ENCODE results near the gene SRGAP1. TPM values are rescaled to one million over a fixed set of nuclear protein-coding genes. Genes with fewer than 3 reads are reported as not detected.
A peak's percentile ranks its signal among the peaks of the same experiment; 100 is the strongest.
"Not testable (repeated sequence)": the region's sequence is repeated elsewhere in the genome, so short reads cannot be mapped to it uniquely, and the experiment has no call there.

Gene SRGAP1
- total RNA-seq, 6 donors from 2014 or later, result 4.7 to 36.7 (median 14.0) TPM

DNA sequence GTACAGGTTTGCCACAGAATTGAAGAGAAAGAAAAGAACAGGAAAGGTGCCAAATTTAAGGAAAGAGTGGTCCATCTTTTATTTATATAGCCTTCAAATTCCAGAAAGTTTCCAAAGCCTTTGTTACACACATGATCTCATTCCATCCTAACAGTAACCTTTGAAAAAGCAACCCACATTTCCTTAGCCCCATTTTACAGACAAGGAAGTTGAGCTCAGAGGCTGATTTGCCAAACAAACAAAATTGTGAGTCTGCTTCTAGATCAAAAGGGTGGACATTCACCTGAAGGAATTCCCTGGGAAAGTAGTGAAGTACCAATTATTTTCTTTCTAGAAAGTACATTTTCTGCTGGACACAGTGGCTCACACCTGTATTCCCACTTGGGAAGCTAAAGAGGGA is 345.6 kb downstream of the SRGAP1 start:
- TF ChIP-seq EP300 (IDR thresholded peaks at IDR 0.05), result no peak
- TF ChIP-seq, protein P1, sequence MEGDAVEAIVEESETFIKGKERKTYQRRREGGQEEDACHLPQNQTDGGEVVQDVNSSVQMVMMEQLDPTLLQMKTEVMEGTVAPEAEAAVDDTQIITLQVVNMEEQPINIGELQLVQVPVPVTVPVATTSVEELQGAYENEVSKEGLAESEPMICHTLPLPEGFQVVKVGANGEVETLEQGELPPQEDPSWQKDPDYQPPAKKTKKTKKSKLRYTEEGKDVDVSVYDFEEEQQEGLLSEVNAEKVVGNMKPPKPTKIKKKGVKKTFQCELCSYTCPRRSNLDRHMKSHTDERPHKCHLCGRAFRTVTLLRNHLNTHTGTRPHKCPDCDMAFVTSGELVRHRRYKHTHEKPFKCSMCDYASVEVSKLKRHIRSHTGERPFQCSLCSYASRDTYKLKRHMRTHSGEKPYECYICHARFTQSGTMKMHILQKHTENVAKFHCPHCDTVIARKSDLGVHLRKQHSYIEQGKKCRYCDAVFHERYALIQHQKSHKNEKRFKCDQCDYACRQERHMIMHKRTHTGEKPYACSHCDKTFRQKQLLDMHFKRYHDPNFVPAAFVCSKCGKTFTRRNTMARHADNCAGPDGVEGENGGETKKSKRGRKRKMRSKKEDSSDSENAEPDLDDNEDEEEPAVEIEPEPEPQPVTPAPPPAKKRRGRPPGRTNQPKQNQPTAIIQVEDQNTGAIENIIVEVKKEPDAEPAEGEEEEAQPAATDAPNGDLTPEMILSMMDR (IDR thresholded peaks at IDR 0.05), result no peak
- no peak for TF ChIP-seq POLR2AphosphoS5 (IDR thresholded peaks at IDR 0.05)
- TF ChIP-seq POLR2A (IDR thresholded peaks at IDR 0.05), result no peak
- no peaks in the 10 kb centered on the region for H3K27me3 ChIP-seq
- no peak overlapping the region for H3K4me3 ChIP-seq
- no peaks in the 10 kb centered on the region for H3K9me3 ChIP-seq
- no peak for ATAC-seq (ENCODE audit: low FRiP score in 2 of 2)
- H3K4me1 ChIP-seq, result peaks cover 0 to 4% (median 0%) of the 10 kb centered on the region in 4 donors
- H3K27ac ChIP-seq, result no peak overlapping the region
- DNase-seq, result no peak
- H3K36me3 ChIP-seq, result peaks cover 0 to 12% (median 2%) of the 10 kb centered on the region in 4 donors

DNA sequence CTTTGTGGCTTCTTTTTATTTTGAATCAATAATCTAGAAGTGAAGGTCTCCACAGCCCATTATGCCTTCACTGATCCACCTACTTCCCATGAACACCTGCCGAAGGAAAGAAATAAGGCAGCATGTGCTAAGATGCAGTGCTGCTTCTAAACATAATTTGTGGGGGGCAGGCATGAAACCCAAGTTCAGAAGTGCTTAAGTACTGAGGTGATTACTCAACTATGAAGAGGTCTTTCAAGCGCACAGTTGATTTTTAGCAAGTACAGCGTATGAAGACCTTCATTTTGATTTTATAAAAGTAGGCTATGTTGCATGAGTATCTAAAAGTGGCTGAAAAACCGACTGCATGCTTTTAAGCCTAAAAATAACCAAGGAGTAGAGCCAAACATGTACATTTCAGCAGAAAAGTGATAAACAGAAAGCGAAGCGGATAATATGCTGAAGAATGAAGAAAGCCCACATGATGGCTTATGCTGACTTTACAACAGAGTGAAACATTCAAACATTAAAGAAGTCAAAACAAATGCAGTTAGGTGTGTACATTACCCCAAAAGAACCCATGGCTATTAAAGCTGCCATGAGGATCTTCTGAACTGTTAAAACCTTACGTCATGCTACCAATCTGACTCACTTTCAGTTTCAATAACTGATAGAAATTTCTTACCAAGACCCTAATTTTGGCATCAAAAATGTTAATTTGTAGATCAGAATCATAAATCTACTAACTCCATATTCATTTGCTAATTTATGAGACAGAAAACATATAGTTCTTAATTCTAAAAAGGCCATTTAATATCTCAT is 348.3 kb downstream of the SRGAP1 start:
- no peaks in the 10 kb centered on the region for H3K4me1 ChIP-seq
- TF ChIP-seq EP300 (IDR thresholded peaks at IDR 0.05) (no peak), POLR2AphosphoS5 (IDR thresholded peaks at IDR 0.05) (no peak), POLR2A (IDR thresholded peaks at IDR 0.05) (no peak)
- TF ChIP-seq, protein P1 (IDR thresholded peaks at IDR 0.05), result no peak
- H3K36me3 ChIP-seq, result peaks cover 0 to 12% (median 2%) of the 10 kb centered on the region in 4 donors
- ATAC-seq (ENCODE audit: low FRiP score in 2 of 2) (no peak), DNase-seq (no peak)
- no peaks in the 10 kb centered on the region for H3K27me3 ChIP-seq
- WGBS, 2 donors, result 86 to 87% methylated on average over 7 of the region's 7 CpGs
- H3K4me3 ChIP-seq, result no peak overlapping the region
- H3K27ac ChIP-seq, result no peak overlapping the region
- H3K9me3 ChIP-seq, result no peaks in the 10 kb centered on the region

DNA sequence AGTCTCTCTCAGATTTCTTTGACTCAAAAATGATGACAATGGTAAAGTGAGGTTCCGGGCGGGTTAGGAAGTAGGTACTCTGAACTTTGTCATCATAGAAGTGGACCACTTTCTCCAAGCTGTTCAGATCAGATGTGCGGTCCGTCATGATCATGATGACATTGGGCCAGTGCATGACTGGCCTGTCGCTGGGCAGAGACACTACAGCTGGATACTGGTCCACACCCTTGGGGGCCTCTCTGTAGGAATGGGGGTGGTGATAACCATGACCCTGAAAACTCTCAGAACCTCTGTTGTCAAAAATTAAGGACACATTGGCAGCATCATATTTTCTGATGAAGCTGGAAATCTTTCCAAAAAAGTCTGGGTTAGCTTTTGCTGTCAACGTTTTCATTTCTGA is 349.4 kb downstream of the SRGAP1 start:
- no peak for DNase-seq
- no peak overlapping the region for H3K4me3 ChIP-seq
- H3K27me3 ChIP-seq, result no peaks in the 10 kb centered on the region
- H3K27ac ChIP-seq, result no peak overlapping the region
- no peaks in the 10 kb centered on the region for H3K9me3 ChIP-seq
- peaks cover 0 to 12% (median 2%) of the 10 kb centered on the region in 4 donors for H3K36me3 ChIP-seq
- no peaks in the 10 kb centered on the region for H3K4me1 ChIP-seq
- TF ChIP-seq, protein P1 (IDR thresholded peaks at IDR 0.05), result no peak
- TF ChIP-seq POLR2A (IDR thresholded peaks at IDR 0.05), result no peak
- TF ChIP-seq POLR2AphosphoS5 (IDR thresholded peaks at IDR 0.05), result no peak
- no peak for TF ChIP-seq EP300 (IDR thresholded peaks at IDR 0.05)
- 95 to 97% methylated on average over 6 of the region's 6 CpGs for WGBS, 2 donors
- no peak for ATAC-seq (ENCODE audit: low FRiP score in 2 of 2)

DNA sequence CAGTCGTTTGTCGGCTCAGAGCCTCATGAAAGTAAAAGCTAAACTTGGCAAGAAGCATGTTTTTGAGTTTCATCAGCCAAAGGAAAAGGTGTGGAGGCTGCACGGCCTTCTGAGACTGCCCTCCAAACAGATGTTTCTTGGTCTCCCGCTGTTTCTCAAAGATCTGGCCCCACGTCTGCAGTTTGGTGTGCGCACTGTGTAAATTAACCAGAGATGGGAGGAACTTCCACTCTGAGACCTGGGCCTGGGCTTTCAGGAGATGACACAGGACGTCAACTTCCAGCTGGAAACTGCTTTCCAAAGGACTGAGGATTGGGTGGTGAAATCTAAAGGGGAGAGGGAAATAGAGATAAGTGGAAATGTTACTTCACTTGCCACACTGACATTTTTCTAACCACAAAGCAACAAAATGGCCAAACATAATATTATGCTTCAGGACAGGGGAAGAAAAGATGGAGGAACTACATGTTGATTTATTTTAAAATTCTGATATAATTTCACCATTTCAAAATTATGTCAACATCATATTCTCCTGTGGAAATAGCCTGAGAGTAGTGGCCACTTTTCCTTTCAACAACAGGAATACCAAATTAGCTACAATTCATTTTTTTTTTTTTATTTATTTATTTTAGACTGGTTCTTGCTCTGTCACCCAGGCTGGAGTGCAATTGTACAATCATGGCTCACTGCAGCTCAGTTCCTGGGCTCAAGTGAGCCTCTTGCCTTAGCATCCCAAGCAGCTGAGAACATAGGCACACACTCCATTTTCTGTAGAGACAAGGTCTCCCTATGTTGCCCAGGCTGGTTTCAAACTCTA is 350.0 kb downstream of the SRGAP1 start:
- DNase-seq, result no peak
- WGBS, 2 donors, result 84 to 90% methylated on average over 7 of the region's 7 CpGs
- no peak for ATAC-seq (ENCODE audit: low FRiP score in 2 of 2)
- Histone ChIP-seq H3K36me3 (peaks cover 0 to 12% (median 2%) of the 10 kb centered on the region in 4 donors), H3K27ac (no peak overlapping the region), H3K4me1 (no peaks in the 10 kb centered on the region), H3K9me3 (no peaks in the 10 kb centered on the region), H3K4me3 (no peak overlapping the region), H3K27me3 (no peaks in the 10 kb centered on the region)
- TF ChIP-seq EP300 (IDR thresholded peaks at IDR 0.05) (no peak), POLR2A (IDR thresholded peaks at IDR 0.05) (no peak), POLR2AphosphoS5 (IDR thresholded peaks at IDR 0.05) (no peak)
- TF ChIP-seq, protein P1 (IDR thresholded peaks at IDR 0.05), result no peak

DNA sequence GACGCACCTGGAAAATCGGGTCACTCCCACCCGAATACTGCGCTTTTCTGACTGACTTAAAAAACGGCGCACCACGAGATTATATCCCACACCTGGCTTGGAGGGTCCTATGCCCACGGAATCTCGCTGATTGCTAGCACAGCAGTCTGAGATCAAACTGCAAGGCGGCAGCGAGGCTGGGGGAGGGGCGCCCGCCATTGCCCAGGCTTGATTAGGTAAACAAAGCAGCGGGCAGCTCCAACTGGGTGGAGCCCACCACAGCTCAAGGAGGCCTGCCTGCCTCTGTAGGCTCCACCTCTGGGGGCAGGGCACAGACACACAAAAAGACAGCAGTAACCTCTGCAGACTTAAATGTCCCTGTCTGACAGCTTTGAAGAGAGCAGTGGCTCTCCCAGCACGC is 351.3 kb downstream of the SRGAP1 start:
- peak in 1 of 2 donors; percentile 7 for DNase-seq
- H3K27ac ChIP-seq; ATAC-seq (ENCODE audit: low FRiP score in 2 of 2): not testable (repeated sequence)

More for the DNA sequence above, 351.3 kb downstream of the SRGAP1 start:
- H3K27me3 ChIP-seq, H3K4me3 ChIP-seq, H3K9me3 ChIP-seq, H3K4me1 ChIP-seq: not testable (repeated sequence)
- peaks cover 0 to 12% (median 2%) of the 10 kb centered on the region in 4 donors for H3K36me3 ChIP-seq
- 75% methylated on average over 8 of the region's 15 CpGs; no CpG with 5 or more reads in 1 of the 2 donors for WGBS, 2 donors

Measured in upper lobe of left lung (tissue), 6 donors.